Fibroblast of the aortic adventitia (primary cell): ENCODE measurements around the gene ATP9B. TPM values are rescaled to one million over a fixed set of nuclear protein-coding genes. Genes with fewer than 3 reads are reported as not detected.

ENCODE experiments used
- DNase-seq: peaks from one replicate; pipeline ENCODE4 v3.0.0-alpha.2; 2010; ENCODE audit warnings: low read depth
- H3K4me3 ChIP-seq: 2 replicates; pipeline ENCODE4 v1.5.1; 2011; ENCODE audit warnings: low read depth, mild to moderate bottlenecking, control low read depth, low read length, moderate library complexity
- CTCF ChIP-seq: IDR thresholded peaks from 2 replicates; pipeline ENCODE4 v1.5.1; 2011; ENCODE audit warnings: mild to moderate bottlenecking, low read length, control low read depth, inconsistent platforms; ENCODE audit not compliant: insufficient read depth
- total RNA-seq: library from RNA; depleted of rRNA; stranded (reverse); fragments of >200 nt; gene quantifications from 2 replicates; pipeline ENCODE4 v1.2.3, GENCODE V29; 2012; ENCODE audit warnings: low replicate concordance

ATP9B gene
- total RNA-seq, 1 donor = 22.0 TPM

DNA sequence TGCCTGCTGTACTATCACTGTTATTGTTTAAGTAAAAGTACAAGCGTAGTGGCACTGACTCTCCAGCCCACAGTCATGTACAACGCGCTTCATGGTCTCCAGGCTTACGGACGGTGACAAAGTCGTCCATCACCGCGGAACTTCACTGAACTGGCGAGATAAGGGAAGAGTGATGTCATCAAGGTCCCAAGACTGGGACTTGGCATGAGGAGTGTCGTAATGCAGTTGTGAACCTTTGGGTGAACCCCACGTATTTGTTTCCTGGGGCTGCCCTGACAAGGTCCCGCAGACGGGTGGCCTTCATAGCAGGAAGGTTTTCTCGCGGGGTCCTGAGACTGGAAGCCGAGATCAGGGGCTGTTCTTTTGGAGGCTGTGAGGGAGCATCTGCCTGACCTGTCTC, 343.8 kb downstream of the ATP9B start:
- no peak overlapping the region for H3K4me3 ChIP-seq
- TF ChIP-seq CTCF = no peak

GRCh38 chr18:79413426-79413825, 344.2 kb downstream of the ATP9B start:
- no peak overlapping the region for H3K4me3 ChIP-seq
- TF ChIP-seq CTCF = no peak
- no peak for DNase-seq

More for the DNA sequence above, 343.8 kb downstream of the ATP9B start:
- no peak for DNase-seq

- TF ChIP-seq CTCF = no peak
- no peak for DNase-seq
- no peak overlapping the region for H3K4me3 ChIP-seq
These were observed 344.7 kb downstream of the ATP9B start for GRCh38 chr18:79413901-79414300.

- TF ChIP-seq CTCF = no peak
- H3K4me3 ChIP-seq = no peak overlapping the region
- DNase-seq = no peak
These were observed 347.0 kb downstream of the ATP9B start for GRCh38 chr18:79416022-79416676.

GRCh38 chr18:79416677-79417052, 347.5 kb downstream of the ATP9B start:
- no peak overlapping the region for H3K4me3 ChIP-seq
- TF ChIP-seq CTCF = no peak
- DNase-seq = no peak

- no peak for TF ChIP-seq CTCF
- no peak for DNase-seq
- H3K4me3 ChIP-seq = no peak overlapping the region
These were observed 349.0 kb downstream of the ATP9B start for GRCh38 chr18:79418236-79418635.

DNA sequence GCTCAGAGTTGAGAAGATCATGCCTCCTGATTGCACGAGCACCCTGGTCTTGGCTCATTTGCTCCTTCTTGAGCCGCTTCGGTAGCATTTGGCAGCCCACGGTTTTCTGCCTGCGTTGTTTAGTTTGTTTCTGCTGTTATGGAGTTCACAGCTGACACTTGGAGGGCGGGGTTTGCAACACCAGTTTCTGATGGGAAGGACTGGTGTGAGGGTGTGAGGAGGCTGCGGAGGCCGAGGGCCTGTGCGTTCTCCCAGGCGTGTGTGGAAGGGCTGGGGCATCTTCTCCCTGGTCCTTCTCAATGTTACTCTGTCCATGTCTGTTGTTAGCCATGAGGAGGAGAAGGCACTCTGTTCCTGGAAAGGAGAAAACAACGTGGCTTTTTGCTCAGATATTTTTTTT, 349.4 kb downstream of the ATP9B start:
- DNase-seq = no peak
- no peak overlapping the region for H3K4me3 ChIP-seq

More for the DNA sequence above, 349.4 kb downstream of the ATP9B start:
- TF ChIP-seq CTCF = no peak
